Activated CD4-positive, alpha-beta T cell treated with anti-CD3 and anti-CD28 coated beads, Interleukin-2, amount 10 ng/mL, durations not matched to agents 7 days and 5 days (primary cell): ENCODE results near the gene DNMBP. TPM values are rescaled to one million over a fixed set of nuclear protein-coding genes. Genes with fewer than 3 reads are reported as not detected.
"Not testable (repeated sequence)": the region's sequence is repeated elsewhere in the genome, so short reads cannot be mapped to it uniquely, and the experiment has no call there.

ENCODE experiments used
- CTCF ChIA-PET: fragments of 350-600 bp; sonication (Branson Sonifier 250); formaldehyde crosslinking; loops from one replicate; lab custom pipeline; 2021; ENCODE audit warnings: antibody characterized with exemption; lab: Charles Lee
- POLR2A ChIA-PET: fragments of 350-600 bp; sonication (Branson Sonifier 250); formaldehyde crosslinking; loops from one replicate; lab custom pipeline; 2021; ENCODE audit warnings: antibody characterized with exemption; lab: Charles Lee
- DNase-seq: peaks from one replicate; pipeline ENCODE4 v3.0.0-alpha.2; 2020
- H3K27ac Mint-ChIP-seq: one replicate; pipeline ENCODE4 v1.8.0; 2021; ENCODE audit warnings: mild to moderate bottlenecking, moderate library complexity, mixed read lengths
- H3K27me3 Mint-ChIP-seq: one replicate; pipeline ENCODE4 v1.8.0; 2021; ENCODE audit warnings: mixed read lengths
- H3K36me3 Mint-ChIP-seq: one replicate; pipeline ENCODE4 v1.8.0; 2021; ENCODE audit warnings: low read depth, mixed read lengths
- H3K4me1 Mint-ChIP-seq: one replicate; pipeline ENCODE4 v1.8.0; 2021; ENCODE audit warnings: mixed read lengths
- H3K4me3 Mint-ChIP-seq: one replicate; pipeline ENCODE4 v1.8.0; 2021; ENCODE audit warnings: mild to moderate bottlenecking, moderate library complexity, mixed read lengths
- H3K9me3 Mint-ChIP-seq: one replicate; pipeline ENCODE4 v1.8.0; 2021; ENCODE audit warnings: mixed read lengths
- total RNA-seq, 2 experiments: library from RNA; stranded (reverse); gene quantifications; one replicate each; pipeline ENCODE4 v1.2.3, GENCODE V29; 2021

DNMBP gene
- total RNA-seq, 2 experiments from 2014 or later: 2.9 to 3.2 TPM

DNA sequence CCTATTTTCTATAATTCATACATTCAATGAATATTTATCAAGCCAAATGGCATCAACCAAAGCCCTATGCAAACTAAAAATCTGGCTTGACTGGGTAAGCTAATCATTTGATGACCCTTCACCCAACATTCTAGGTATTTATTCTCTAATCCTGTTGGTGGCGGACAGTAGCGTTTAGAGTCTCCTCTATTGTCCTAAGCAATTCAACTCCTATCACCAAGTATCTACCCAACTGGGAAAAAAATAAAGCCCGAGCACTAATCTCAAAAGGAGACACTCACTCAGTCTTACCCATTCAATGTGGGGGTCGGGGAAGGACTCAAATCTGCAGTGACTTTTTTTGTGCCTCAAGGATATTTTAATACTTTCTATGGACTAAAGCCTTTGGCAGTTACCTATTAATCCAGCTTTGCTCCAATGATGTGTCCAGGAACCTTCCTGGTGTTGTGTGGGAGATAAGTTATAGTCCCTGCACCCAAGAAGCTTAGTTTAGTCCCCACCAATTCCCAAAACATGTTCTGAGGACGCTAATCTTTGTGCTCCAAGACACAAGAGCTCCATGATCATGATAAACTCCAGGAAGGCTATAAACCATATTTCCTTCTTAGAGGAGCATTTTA is 30.6 kb downstream of the DNMBP start:
- Mint-ChIP-seq H3K27ac (no peak overlapping the region), H3K4me1 (peaks cover under 1% of the 10 kb centered on the region), H3K27me3 (no peaks in the 10 kb centered on the region), H3K36me3 (no peaks in the 10 kb centered on the region), H3K4me3 (no peak overlapping the region), H3K9me3 (no peaks in the 10 kb centered on the region)
- no peak for DNase-seq
- ChIA-PET CTCF (interaction anchor here (0.5 kb wide), 1 partner anchor 132 kb away, joined by 4 read pairs; no protein-coding TSS in a partner anchor), POLR2A (no interaction called here)

DNA sequence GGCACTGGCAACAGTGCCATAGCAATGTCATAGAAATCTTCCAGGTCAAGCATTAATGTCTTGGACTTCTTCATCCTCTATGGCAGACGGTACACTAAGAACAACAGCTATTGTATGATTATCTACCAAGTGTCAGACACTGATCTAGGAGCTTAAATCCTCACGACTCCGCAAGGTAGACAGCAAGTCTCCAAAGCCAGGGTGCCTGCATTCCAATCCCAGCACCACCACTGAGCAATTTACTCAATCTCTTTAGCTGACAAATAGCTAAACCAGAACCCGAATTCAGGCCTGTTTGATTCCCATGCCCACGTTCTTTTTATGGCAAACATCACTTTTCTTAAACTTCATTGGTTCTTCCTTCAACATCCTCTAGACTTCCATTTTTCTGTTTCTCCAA is 31.8 kb downstream of the DNMBP start:
- DNase-seq: no peak
- CTCF ChIA-PET: no interaction called here
- Mint-ChIP-seq H3K36me3 (no peaks in the 10 kb centered on the region), H3K27me3 (no peaks in the 10 kb centered on the region), H3K4me3 (no peak overlapping the region), H3K27ac (no peak overlapping the region), H3K4me1 (no peaks in the 10 kb centered on the region), H3K9me3 (no peaks in the 10 kb centered on the region)
- POLR2A ChIA-PET: no interaction called here

- ChIA-PET CTCF (interaction anchor here (1.7 kb wide), 1 partner anchor 17 kb away, joined by 4 read pairs; no protein-coding TSS in a partner anchor), POLR2A (no interaction called here)
- Mint-ChIP-seq H3K27ac (no peak overlapping the region), H3K27me3 (no peaks in the 10 kb centered on the region), H3K36me3 (no peaks in the 10 kb centered on the region), H3K4me1 (no peaks in the 10 kb centered on the region), H3K9me3 (no peaks in the 10 kb centered on the region), H3K4me3 (no peak overlapping the region)
- no peak for DNase-seq
Observed at GRCh38 chr10:99976886-99977665, 32.7 kb downstream of the DNMBP start.

GRCh38 chr10:99975942-99976809 is 33.6 kb downstream of the DNMBP start:
- H3K36me3 Mint-ChIP-seq: no peaks in the 10 kb centered on the region
- H3K9me3 Mint-ChIP-seq: no peaks in the 10 kb centered on the region
- POLR2A ChIA-PET: no interaction called here
- CTCF ChIA-PET: interaction anchor here (1.7 kb wide), 1 partner anchor 18 kb away, joined by 4 read pairs; no protein-coding TSS in a partner anchor
- no peaks in the 10 kb centered on the region for H3K4me1 Mint-ChIP-seq
- no peak overlapping the region for H3K4me3 Mint-ChIP-seq
- H3K27ac Mint-ChIP-seq: no peak overlapping the region
- DNase-seq: no peak
- no peaks in the 10 kb centered on the region for H3K27me3 Mint-ChIP-seq

GRCh38 chr10:99975106-99975829 is 34.5 kb downstream of the DNMBP start:
- CTCF ChIA-PET: no interaction called here
- POLR2A ChIA-PET: no interaction called here
- no peaks in the 10 kb centered on the region for H3K9me3 Mint-ChIP-seq
- no peak overlapping the region for H3K4me3 Mint-ChIP-seq
- DNase-seq: no peak
- no peaks in the 10 kb centered on the region for H3K4me1 Mint-ChIP-seq
- peaks cover 2% of the 10 kb centered on the region for H3K36me3 Mint-ChIP-seq
- H3K27ac Mint-ChIP-seq: no peak overlapping the region
- H3K27me3 Mint-ChIP-seq: no peaks in the 10 kb centered on the region

- ChIA-PET POLR2A (no interaction called here), CTCF (no interaction called here)
- Mint-ChIP-seq H3K27me3 (no peaks in the 10 kb centered on the region), H3K4me1 (no peaks in the 10 kb centered on the region), H3K9me3 (no peaks in the 10 kb centered on the region), H3K4me3 (no peak overlapping the region), H3K27ac (no peak overlapping the region), H3K36me3 (peaks cover 3% of the 10 kb centered on the region)
- no peak for DNase-seq
Observed at GRCh38 chr10:99973190-99973589, 36.6 kb downstream of the DNMBP start.

DNA sequence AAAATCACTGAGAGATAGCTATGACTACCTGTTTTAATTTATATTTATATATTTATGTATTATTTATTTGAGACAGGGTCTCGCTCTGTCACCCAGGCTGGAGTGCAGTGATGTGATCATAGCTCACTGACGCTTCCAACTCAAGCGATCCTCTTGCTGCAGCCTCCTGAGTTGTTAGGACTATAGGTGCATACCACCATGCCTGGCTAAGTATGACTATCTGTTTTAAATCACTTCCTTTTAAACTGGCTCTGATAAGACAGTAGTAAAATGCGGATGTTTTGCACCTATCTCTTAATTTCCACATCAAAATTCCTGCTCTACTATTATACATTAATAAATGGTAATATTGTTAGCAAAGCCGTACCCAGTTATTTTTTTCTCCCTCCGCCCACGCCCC is 41.8 kb downstream of the DNMBP start:
- Mint-ChIP-seq H3K4me3 (no peak overlapping the region), H3K27ac (no peak overlapping the region), H3K27me3 (no peaks in the 10 kb centered on the region), H3K36me3 (peaks cover 3% of the 10 kb centered on the region), H3K9me3 (no peaks in the 10 kb centered on the region), H3K4me1 (peaks cover 9% of the 10 kb centered on the region)
- POLR2A ChIA-PET: interaction anchor here (0.6 kb wide), 1 partner anchor 225 kb away, joined by 4 read pairs; no protein-coding TSS in a partner anchor
- DNase-seq: no peak
- CTCF ChIA-PET: interaction anchor here (0.8 to 1.4 kb wide), 2 partner anchors 27 to 42 kb away, joined by 3 read pairs; no protein-coding TSS in a partner anchor

DNA sequence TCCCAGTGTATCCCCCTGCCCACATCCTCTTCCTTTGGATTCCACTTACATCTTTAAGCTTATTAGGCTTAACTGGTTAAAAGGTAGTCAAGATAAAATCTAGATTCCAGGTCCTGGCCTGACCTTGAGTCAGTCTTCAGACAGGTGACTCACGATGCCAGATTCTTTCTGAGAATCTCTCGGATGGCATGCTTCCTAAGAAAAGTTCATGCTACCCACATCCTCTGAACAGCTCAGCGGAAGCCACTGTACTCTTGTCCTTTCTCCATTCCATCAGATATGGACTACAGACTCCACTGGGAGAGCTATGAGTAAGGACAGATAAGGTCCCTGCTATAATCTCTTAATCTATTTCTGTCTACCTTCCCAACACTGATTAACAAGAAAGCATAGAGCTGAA is 43.4 kb downstream of the DNMBP start:
- Mint-ChIP-seq H3K4me1 (peaks cover 9% of the 10 kb centered on the region), H3K27me3 (no peaks in the 10 kb centered on the region), H3K36me3 (peaks cover 3% of the 10 kb centered on the region), H3K4me3 (no peak overlapping the region), H3K9me3 (no peaks in the 10 kb centered on the region), H3K27ac (peak overlapping the region; percentile 68)
- CTCF ChIA-PET: no interaction called here
- POLR2A ChIA-PET: no interaction called here
- no peak for DNase-seq

- Mint-ChIP-seq H3K4me1 (peaks cover 9% of the 10 kb centered on the region), H3K27ac (no peak overlapping the region), H3K4me3 (no peak overlapping the region), H3K36me3 (peaks cover 3% of the 10 kb centered on the region), H3K9me3 (no peaks in the 10 kb centered on the region), H3K27me3 (no peaks in the 10 kb centered on the region)
- CTCF ChIA-PET: no interaction called here
- POLR2A ChIA-PET: no interaction called here
- DNase-seq: no peak
Observed at GRCh38 chr10:99965700-99966099, 44.0 kb downstream of the DNMBP start.

DNA sequence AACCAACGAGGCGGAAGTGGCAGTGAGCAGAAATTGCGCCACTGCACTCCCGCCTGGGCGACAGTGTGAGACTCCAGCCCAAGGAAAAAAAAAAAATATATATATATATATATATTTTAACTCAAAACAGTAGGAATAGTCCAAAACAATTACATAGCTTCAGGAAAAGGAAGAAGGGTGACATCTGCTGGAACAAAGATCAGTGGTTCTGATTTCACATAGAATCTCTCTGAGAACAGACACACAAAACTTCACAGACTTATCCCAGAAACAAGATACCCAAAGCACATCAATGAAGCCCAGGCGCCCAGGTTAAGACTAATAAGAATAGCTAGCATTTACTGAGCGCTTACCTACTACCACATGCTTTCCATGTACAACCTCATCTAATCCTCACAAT is 45.0 kb downstream of the DNMBP start:
- no peaks in the 10 kb centered on the region for H3K36me3 Mint-ChIP-seq

GRCh38 chr10:99963467-99964165 is 46.1 kb downstream of the DNMBP start:
- H3K36me3 Mint-ChIP-seq, CTCF ChIA-PET, H3K27ac Mint-ChIP-seq, H3K4me3 Mint-ChIP-seq, H3K4me1 Mint-ChIP-seq, POLR2A ChIA-PET, H3K9me3 Mint-ChIP-seq, H3K27me3 Mint-ChIP-seq, DNase-seq: not testable (repeated sequence)

More for the DNA sequence above, 45.0 kb downstream of the DNMBP start:
- POLR2A ChIA-PET: no interaction called here
- no peak for DNase-seq
- no peak overlapping the region for H3K4me3 Mint-ChIP-seq
- H3K9me3 Mint-ChIP-seq: no peaks in the 10 kb centered on the region
- H3K27me3 Mint-ChIP-seq: no peaks in the 10 kb centered on the region
- H3K4me1 Mint-ChIP-seq: peaks cover 9% of the 10 kb centered on the region
- CTCF ChIA-PET: no interaction called here
- no peak overlapping the region for H3K27ac Mint-ChIP-seq

DNA sequence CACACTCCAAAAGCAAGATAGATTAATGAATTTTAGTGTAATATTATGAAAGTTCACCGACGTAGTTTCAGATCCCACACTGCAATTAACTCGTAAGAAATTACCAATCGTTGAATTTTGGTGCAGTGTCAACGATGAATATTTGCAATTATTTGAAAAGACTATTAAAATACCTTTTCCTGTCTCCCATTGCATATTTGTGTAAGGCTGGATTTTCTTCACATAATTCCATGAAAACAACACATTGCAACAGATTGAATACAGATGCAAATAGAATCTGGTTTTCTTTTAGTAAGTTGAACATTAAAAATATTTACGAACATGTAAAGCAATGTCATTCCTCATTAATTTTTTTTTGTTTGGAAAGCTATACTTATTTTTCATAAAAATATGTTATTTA is 50.9 kb downstream of the DNMBP start:
- H3K27me3 Mint-ChIP-seq: no peaks in the 10 kb centered on the region
- no peak overlapping the region for H3K27ac Mint-ChIP-seq
- no peak overlapping the region for H3K4me3 Mint-ChIP-seq
- DNase-seq: no peak
- POLR2A ChIA-PET: no interaction called here
- H3K9me3 Mint-ChIP-seq: peaks cover 3% of the 10 kb centered on the region
- CTCF ChIA-PET: interaction anchor here (0.8 kb wide), 1 partner anchor 140 kb away, joined by 3 read pairs; no protein-coding TSS in a partner anchor
- peaks cover 4% of the 10 kb centered on the region for H3K36me3 Mint-ChIP-seq
- no peaks in the 10 kb centered on the region for H3K4me1 Mint-ChIP-seq
